ENCODE measurements around the gene FXYD2.

FXYD2 gene

GRCh38 chr11:117857734-117858414 lies 33.3 kb upstream of the FXYD2 start:
- Histone ChIP-seq H3K4me3 (ENCODE audit: insufficient read length, low read depth) (no peak overlapping the region), H3K36me3 (ENCODE audit: insufficient read depth, insufficient read length, low read length) (no peaks in the 10 kb centered on the region), H3K9me3 (ENCODE audit: insufficient read depth, low read length) (no peaks in the 10 kb centered on the region), H3K4me1 (ENCODE audit: insufficient read depth, insufficient read length) (peaks cover 8% of the 10 kb centered on the region), H3K27me3 (ENCODE audit: insufficient read depth, insufficient read length) (no peaks in the 10 kb centered on the region), H3K9ac (ENCODE audit: insufficient read length, low read depth) (no peak overlapping the region)
- DNase-seq (ENCODE audit: low read depth, low spot score) = no peak
- TF ChIP-seq SUZ12 (IDR thresholded peaks at IDR 0.05; ENCODE audit: extremely low read depth, insufficient read depth, insufficient read length) (no peak), ZNF274 (IDR thresholded peaks at IDR 0.05; ENCODE audit: low read depth, low read length) (no peak), YY1 (IDR thresholded peaks at IDR 0.05; ENCODE audit: insufficient read depth, insufficient read length) (no peak)

- no peak for TF ChIP-seq ZNF274 (IDR thresholded peaks at IDR 0.05; ENCODE audit: low read depth, low read length)
- TF ChIP-seq SUZ12 (IDR thresholded peaks at IDR 0.05; ENCODE audit: extremely low read depth, insufficient read depth, insufficient read length) = no peak
- Histone ChIP-seq H3K27me3 (ENCODE audit: insufficient read depth, insufficient read length) (no peaks in the 10 kb centered on the region), H3K4me3 (ENCODE audit: insufficient read length, low read depth) (no peak overlapping the region), H3K36me3 (ENCODE audit: insufficient read depth, insufficient read length, low read length) (no peaks in the 10 kb centered on the region), H3K9me3 (ENCODE audit: insufficient read depth, low read length) (no peaks in the 10 kb centered on the region), H3K9ac (ENCODE audit: insufficient read length, low read depth) (no peak overlapping the region), H3K4me1 (ENCODE audit: insufficient read depth, insufficient read length) (peaks cover 2% of the 10 kb centered on the region)
- DNase-seq (ENCODE audit: low read depth, low spot score) = no peak
Measured at GRCh38 chr11:117855912-117856651, 31.5 kb upstream of the FXYD2 start.

- no peak for TF ChIP-seq SUZ12 (IDR thresholded peaks at IDR 0.05; ENCODE audit: extremely low read depth, insufficient read depth, insufficient read length)
- TF ChIP-seq YY1 (IDR thresholded peaks at IDR 0.05; ENCODE audit: insufficient read depth, insufficient read length) = no peak
- TF ChIP-seq ZNF274 (IDR thresholded peaks at IDR 0.05; ENCODE audit: low read depth, low read length) = no peak
- H3K27me3 ChIP-seq (ENCODE audit: insufficient read depth, insufficient read length) = no peaks in the 10 kb centered on the region
Measured at GRCh38 chr11:117855186-117855845, 30.8 kb upstream of the FXYD2 start.

GRCh38 chr11:117852309-117852708 lies 27.8 kb upstream of the FXYD2 start:
- Histone ChIP-seq H3K4me1 (ENCODE audit: insufficient read depth, insufficient read length) (peaks cover 2% of the 10 kb centered on the region), H3K36me3 (ENCODE audit: insufficient read depth, insufficient read length, low read length) (no peaks in the 10 kb centered on the region), H3K27me3 (ENCODE audit: insufficient read depth, insufficient read length) (no peaks in the 10 kb centered on the region), H3K9ac (ENCODE audit: insufficient read length, low read depth) (no peak overlapping the region), H3K4me3 (ENCODE audit: insufficient read length, low read depth) (no peak overlapping the region), H3K9me3 (ENCODE audit: insufficient read depth, low read length) (no peaks in the 10 kb centered on the region)
- DNase-seq (ENCODE audit: low read depth, low spot score) = no peak
- no peak for TF ChIP-seq YY1 (IDR thresholded peaks at IDR 0.05; ENCODE audit: insufficient read depth, insufficient read length)
- TF ChIP-seq SUZ12 (IDR thresholded peaks at IDR 0.05; ENCODE audit: extremely low read depth, insufficient read depth, insufficient read length) = no peak
- no peak for TF ChIP-seq ZNF274 (IDR thresholded peaks at IDR 0.05; ENCODE audit: low read depth, low read length)

More at GRCh38 chr11:117855186-117855845, 30.8 kb upstream of the FXYD2 start:
- Histone ChIP-seq H3K9me3 (ENCODE audit: insufficient read depth, low read length) (no peaks in the 10 kb centered on the region), H3K9ac (ENCODE audit: insufficient read length, low read depth) (no peak overlapping the region), H3K4me1 (ENCODE audit: insufficient read depth, insufficient read length) (peaks cover 2% of the 10 kb centered on the region), H3K4me3 (ENCODE audit: insufficient read length, low read depth) (no peak overlapping the region), H3K36me3 (ENCODE audit: insufficient read depth, insufficient read length, low read length) (no peaks in the 10 kb centered on the region)
- no peak for DNase-seq (ENCODE audit: low read depth, low spot score)

- no peak overlapping the region for H3K9ac ChIP-seq (ENCODE audit: insufficient read length, low read depth)
- no peaks in the 10 kb centered on the region for H3K36me3 ChIP-seq (ENCODE audit: insufficient read depth, insufficient read length, low read length)
- no peak for DNase-seq (ENCODE audit: low read depth, low spot score)
- H3K4me3 ChIP-seq (ENCODE audit: insufficient read length, low read depth) = no peak overlapping the region
- no peak for TF ChIP-seq SUZ12 (IDR thresholded peaks at IDR 0.05; ENCODE audit: extremely low read depth, insufficient read depth, insufficient read length)
- TF ChIP-seq YY1 (IDR thresholded peaks at IDR 0.05; ENCODE audit: insufficient read depth, insufficient read length) = no peak
- TF ChIP-seq ZNF274 (IDR thresholded peaks at IDR 0.05; ENCODE audit: low read depth, low read length) = no peak
- no peaks in the 10 kb centered on the region for H3K27me3 ChIP-seq (ENCODE audit: insufficient read depth, insufficient read length)
- peaks cover 2% of the 10 kb centered on the region for H3K4me1 ChIP-seq (ENCODE audit: insufficient read depth, insufficient read length)
- H3K9me3 ChIP-seq (ENCODE audit: insufficient read depth, low read length) = no peaks in the 10 kb centered on the region
Measured at GRCh38 chr11:117851852-117852251, 27.3 kb upstream of the FXYD2 start.

GRCh38 chr11:117851106-117851505 lies 26.6 kb upstream of the FXYD2 start:
- Histone ChIP-seq H3K9me3 (ENCODE audit: insufficient read depth, low read length) (no peaks in the 10 kb centered on the region), H3K36me3 (ENCODE audit: insufficient read depth, insufficient read length, low read length) (no peaks in the 10 kb centered on the region), H3K4me3 (ENCODE audit: insufficient read length, low read depth) (no peak overlapping the region), H3K9ac (ENCODE audit: insufficient read length, low read depth) (no peak overlapping the region), H3K4me1 (ENCODE audit: insufficient read depth, insufficient read length) (peaks cover 2% of the 10 kb centered on the region), H3K27me3 (ENCODE audit: insufficient read depth, insufficient read length) (no peaks in the 10 kb centered on the region)
- no peak for DNase-seq (ENCODE audit: low read depth, low spot score)
- no peak for TF ChIP-seq YY1 (IDR thresholded peaks at IDR 0.05; ENCODE audit: insufficient read depth, insufficient read length)

- no peaks in the 10 kb centered on the region for H3K4me1 ChIP-seq (ENCODE audit: insufficient read depth, insufficient read length)
- H3K9me3 ChIP-seq (ENCODE audit: insufficient read depth, low read length) = no peaks in the 10 kb centered on the region
- no peak for DNase-seq (ENCODE audit: low read depth, low spot score)
- no peaks in the 10 kb centered on the region for H3K27me3 ChIP-seq (ENCODE audit: insufficient read depth, insufficient read length)
- no peak for TF ChIP-seq SUZ12 (IDR thresholded peaks at IDR 0.05; ENCODE audit: extremely low read depth, insufficient read depth, insufficient read length)
- no peak for TF ChIP-seq ZNF274 (IDR thresholded peaks at IDR 0.05; ENCODE audit: low read depth, low read length)
- no peak for TF ChIP-seq YY1 (IDR thresholded peaks at IDR 0.05; ENCODE audit: insufficient read depth, insufficient read length)
- H3K4me3 ChIP-seq (ENCODE audit: insufficient read length, low read depth) = no peak overlapping the region
- H3K36me3 ChIP-seq (ENCODE audit: insufficient read depth, insufficient read length, low read length) = no peaks in the 10 kb centered on the region
- H3K9ac ChIP-seq (ENCODE audit: insufficient read length, low read depth) = no peak overlapping the region
Measured at GRCh38 chr11:117849781-117850414, 25.4 kb upstream of the FXYD2 start.
